ENCODE measurements around the gene METTL17. TPM values are rescaled to one million over a fixed set of nuclear protein-coding genes. Genes with fewer than 3 reads are reported as not detected.
"Not testable (repeated sequence)": the region's sequence is repeated elsewhere in the genome, so short reads cannot be mapped to it uniquely, and the experiment has no call there.

Gene METTL17
- total RNA-seq, 1 donor from 2014 or later, result 34.6 TPM

DNA sequence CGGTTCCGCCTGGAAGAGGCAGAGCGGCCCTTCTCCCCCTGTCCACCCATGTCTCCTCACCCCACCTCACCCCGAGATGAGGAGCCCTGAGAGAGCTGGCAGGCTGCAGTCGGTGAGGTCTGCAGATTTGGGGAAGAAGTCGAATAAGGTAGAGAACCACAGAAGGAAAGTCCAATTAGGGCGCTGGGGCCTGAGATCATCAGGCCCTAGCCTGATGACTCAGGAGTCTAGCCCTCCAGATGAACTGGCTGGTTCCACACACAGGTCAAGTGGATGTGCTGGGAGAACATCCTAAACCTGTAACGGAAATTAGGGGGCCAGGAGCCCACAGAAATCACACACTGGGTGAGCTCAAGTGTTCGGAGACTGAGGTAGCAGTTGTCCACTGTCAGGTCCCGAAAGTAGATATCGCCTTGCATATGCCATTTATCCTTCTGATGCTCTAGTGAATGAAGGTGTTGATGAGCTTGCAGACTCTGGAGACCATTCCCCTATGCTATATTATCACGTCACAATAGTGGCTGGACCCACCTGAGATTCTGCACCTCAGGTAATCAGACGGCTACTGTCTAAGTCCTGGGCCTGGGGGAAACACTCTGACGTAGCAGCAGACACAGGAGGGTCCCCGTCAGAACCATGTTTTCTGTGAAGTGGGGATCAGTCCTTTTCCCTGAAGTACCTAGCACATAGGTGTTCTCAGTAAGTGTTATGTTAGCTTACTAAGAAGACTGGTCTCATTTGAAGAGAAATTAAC lies 886 bp upstream of the METTL17 start:
- intact Hi-C loops (cut with DNase I), result loop anchor here (2.0 kb wide), 1 partner anchor 18 kb away; no protein-coding TSS in a partner anchor
- no peak for DNase-seq (ENCODE audit: low spot score)

DNA sequence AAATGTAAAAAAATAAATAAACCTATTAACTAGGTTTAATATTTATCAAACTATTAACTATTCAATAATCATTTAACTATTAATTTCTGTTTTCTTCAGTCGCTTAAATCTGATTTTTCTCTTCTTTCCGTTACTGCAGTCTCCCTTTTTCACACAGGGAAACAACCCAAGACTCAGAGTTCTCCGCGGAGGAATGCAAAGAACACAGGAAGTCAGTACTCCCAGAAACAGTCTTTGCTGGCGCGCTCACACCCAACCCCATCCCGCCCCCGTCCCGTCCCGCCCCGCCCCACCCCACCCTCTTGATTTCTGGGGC lies 351 bp upstream of the METTL17 start:
- intact Hi-C loops (cut with DNase I), result loop anchor here (2.0 kb wide), 1 partner anchor 19 kb away; no protein-coding TSS in a partner anchor

DNA sequence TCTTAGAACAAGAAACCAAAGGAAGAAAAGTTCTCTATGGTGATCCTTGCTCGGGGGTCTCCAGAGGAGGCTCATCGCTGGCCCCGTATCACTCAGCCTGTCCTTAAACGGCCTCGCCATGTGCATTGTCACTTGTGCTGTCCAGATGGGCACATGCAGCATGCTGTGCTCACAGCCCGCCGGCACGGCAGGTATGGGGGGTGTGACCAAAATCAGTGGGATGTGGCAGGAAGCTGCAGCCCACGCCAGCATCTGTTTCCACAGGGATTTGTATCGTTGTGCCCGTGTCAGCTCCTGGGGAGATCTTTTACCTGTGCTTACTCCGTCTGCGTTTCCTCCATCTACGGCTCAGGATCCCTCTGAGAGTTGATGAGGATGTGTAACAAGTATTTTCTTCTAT lies 6.7 kb downstream of the METTL17 start:
- intact Hi-C loops (cut with DNase I), result no loop called here
- no peak for DNase-seq (ENCODE audit: low spot score)

More for the DNA sequence above, 351 bp upstream of the METTL17 start:
- no peak for DNase-seq (ENCODE audit: low spot score)

DNA sequence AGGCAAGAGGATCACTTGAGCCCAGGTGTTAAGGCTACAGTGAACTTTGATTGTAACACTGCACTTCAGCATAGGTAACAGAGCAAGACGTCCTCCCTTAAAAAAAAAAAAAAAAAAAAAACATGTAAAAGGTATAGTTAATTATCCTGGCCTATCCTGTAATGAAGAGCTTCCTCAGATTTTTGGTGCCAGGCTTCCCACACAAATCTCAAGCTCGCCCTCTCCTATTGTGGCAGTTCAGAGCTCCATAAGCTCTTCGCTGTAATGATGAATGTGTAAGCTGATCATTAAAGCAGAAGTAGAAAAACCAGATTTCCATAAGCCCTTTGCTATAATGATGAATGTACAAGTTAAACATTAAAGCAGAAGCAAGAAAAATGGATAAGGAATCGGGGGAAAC lies 7.3 kb downstream of the METTL17 start:
- intact Hi-C loops (cut with DNase I), result no loop called here

DNA sequence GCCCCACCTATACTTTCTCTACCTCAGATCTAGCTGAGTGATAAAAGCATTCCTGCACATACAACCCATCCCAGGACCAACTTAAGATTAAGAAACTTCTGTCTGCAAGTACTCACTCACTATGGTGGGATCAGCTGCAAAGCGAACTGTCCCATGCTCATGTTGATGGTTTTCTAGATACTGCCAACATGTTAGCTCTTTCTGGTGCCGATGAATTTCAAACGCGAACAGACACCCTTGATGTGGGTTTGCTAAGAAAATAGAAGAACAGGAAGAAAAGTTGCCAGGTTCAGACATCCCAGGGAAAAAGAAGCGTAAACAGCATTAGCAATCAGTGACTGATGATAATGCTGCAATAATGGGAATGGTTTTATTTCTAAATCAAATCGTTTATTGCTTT lies 7.8 kb downstream of the METTL17 start:
- no peak for DNase-seq (ENCODE audit: low spot score)
- intact Hi-C loops (cut with DNase I), result no loop called here

More for the DNA sequence above, 7.3 kb downstream of the METTL17 start:
- no peak for DNase-seq (ENCODE audit: low spot score)

DNA sequence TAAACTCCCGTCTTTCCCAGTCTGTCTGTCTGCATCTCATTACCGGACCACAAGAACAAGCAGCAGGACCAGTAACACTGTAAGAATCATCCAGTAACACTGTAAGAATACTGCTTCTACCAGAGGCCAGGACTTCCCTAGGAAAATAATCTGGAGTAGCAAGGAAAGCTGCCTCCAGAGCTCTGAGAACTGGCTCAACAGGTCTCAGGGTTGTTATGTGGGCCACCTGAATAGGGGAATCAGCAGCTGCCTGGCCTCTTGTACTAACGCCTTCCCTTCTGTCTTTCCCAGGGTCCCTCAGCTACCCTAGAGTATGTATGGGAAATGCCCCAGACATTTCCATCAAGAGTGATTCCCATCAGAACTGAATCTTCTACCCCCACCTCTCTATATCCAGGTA lies 8.4 kb downstream of the METTL17 start:
- DNase-seq (ENCODE audit: low spot score), result no peak
- intact Hi-C loops (cut with DNase I), result no loop called here

DNA sequence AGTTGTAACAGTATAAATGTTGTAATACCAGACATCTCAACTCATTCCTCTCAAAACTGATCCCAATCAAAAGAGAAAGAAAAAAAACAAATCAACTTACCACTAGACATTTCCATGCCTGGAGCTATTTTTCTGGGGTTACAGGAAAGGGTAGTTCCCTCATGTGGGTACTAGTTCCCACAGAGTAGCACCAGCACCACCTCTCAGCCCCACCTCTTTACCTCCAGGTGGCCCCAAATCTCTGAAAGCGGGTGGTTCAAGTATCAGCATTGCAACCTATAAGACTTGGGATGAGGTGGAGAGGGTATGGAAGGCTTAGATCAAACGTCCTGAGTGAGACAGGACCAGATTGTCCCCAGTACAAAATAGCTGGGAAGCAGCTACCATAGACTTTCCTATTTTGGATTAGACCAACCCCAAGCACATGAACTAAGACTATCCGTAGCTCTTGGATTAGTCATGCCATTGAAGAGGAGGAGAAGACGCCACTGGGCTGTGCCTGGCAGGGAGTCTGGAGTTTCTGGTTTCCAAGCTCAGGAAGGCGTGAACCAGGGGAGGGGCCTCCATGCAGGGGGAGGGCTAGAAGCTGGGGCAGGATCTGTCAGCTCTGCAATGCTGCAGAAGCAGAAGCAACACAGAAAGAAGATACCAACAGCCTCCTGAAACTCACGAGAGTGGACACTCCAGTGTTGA lies 9.0 kb downstream of the METTL17 start, which contains the start of gene SLC39A2:
SLC39A2 (plus strand) TSS at position 620 of the 693 bp plus-strand sequence. CDS start 154 bp downstream, outside the sequence.
- no peak for DNase-seq (ENCODE audit: low spot score)
- intact Hi-C loops (cut with DNase I), result no loop called here

DNA sequence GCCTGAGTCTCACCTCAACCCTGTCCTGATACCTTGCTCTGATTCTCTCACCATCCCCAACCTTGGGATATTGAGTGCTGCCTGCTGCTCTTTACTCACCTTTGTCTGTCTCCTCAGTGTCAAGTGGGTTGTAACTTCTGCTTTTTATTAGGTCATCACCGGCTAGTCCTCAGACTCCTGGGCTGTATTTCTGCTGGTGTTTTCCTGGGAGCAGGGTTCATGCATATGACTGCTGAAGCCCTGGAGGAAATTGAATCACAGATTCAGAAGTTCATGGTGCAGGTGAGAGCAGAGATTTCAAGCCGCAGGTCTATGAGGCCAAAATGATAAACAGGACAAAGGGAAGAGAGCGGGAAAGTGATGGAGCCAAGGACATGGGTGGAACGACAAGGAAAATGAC lies 9.8 kb downstream of the METTL17 start:
- DNase-seq (ENCODE audit: low spot score), result no peak
- intact Hi-C loops (cut with DNase I), result no loop called here

DNA sequence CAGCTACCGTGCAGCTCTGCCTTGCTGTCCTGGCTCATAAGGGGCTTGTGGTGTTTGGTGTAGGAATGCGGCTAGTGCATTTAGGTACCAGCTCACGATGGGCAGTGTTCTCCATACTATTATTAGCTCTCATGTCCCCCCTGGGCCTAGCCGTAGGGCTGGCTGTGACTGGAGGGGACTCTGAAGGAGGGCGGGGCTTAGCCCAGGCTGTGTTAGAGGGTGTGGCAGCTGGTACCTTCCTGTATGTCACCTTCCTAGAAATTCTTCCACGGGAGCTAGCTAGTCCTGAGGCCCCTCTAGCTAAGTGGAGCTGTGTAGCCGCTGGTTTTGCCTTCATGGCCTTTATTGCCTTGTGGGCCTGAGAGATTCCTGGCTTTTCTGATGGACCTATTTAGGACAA lies 11.4 kb downstream of the METTL17 start:
- intact Hi-C loops (cut with DNase I), result no loop called here

DNA sequence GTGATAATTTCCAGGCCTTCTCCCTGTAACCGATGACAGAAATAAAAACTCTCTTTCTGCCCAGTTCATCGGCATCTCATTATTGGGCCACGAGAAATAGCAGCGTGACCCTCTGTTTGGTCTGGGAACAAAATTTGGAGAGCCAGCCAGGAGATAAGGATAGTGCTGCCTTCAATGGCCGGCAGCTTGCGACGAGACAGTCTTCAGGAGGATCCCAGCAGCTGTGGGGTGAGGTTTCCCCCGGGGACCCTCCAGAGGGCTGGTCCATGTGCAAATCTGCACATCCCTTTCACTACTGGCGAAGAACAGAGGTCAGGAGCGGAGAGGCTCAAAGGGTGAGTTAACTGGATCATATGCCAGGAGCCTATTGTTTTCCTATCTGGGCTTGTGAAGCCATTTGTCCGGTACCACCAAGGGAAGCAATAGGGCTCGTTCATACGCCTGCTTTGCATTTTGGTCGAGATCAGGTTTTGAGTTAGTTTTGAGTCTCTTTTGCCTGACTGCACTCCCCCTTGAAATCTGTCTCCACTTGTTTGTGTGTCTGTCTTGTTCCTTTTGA lies 14.1 kb downstream of the METTL17 start:
- no peak for DNase-seq (ENCODE audit: low spot score)
- intact Hi-C loops (cut with DNase I), result loop anchor here (1.0 kb wide), 1 partner anchor 33 kb away; no protein-coding TSS in a partner anchor

More for the DNA sequence above, 11.4 kb downstream of the METTL17 start:
- DNase-seq (ENCODE audit: low spot score), result no peak

DNA sequence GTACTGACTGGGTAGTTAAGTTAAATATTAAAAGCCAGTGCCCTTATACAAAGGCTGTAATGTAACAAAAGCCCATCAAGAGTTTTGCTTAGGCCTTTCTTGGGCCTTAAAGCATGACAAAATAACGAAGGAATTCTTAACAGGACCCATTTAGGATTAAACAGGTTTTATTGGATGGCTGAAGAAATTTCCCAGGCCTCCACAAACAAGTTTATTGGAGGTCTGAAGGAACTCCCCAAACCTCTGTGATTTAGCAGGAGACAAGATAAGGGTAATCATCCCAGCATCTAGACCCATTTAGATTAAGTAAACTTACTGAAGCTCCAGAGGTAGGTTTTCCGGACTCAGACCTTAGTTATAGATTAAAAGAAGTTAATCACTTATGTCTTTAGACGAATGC lies 19.9 kb downstream of the METTL17 start:
- intact Hi-C loops (cut with DNase I); DNase-seq (ENCODE audit: low spot score): not testable (repeated sequence)

DNA sequence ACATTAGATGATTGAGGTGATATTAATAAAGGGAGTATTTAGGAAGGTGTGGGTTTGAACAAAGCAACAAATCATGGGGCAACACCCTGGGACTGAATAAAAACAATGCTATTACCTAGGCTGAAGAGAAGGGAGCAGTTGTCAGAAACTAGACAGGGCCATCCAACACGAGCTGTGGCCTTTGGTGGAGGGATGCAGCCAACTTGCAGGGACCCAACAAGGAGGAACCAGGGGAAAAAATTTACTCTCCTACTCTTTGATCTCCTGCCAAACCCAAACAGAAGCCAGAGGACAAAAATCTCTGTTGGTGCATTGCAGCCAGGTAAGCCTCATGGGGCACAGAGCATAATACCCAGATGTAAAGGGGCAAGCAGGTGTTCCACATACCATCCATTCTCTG lies 21.4 kb downstream of the METTL17 start:
- no peak for DNase-seq (ENCODE audit: low spot score)
- intact Hi-C loops (cut with DNase I), result no loop called here

DNA sequence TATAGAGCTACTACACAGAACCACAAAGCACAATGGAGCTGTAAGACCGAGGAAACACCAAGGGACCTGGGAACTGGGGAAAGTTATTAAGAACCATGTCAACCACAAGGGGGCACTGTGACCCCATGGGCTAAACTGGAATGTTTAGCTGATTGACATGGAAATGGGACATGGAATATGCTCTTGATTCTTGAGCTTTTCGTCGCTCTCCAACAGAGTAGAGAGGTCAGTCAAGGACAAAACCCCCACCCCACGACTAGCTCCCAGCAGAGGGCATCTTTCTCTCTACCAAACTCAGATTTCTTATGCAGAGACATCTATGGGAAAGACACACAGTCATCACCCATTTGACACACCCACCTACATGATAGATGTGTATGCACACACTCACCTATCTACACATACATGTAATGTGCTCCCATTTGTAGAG lies 25.0 kb downstream of the METTL17 start:
- intact Hi-C loops (cut with DNase I), result loop anchor here (1.0 to 5.0 kb wide), 2 partner anchors 26 to 78 kb away; no protein-coding TSS in a partner anchor
- peak; percentile 83 for DNase-seq (ENCODE audit: low spot score)

DNA sequence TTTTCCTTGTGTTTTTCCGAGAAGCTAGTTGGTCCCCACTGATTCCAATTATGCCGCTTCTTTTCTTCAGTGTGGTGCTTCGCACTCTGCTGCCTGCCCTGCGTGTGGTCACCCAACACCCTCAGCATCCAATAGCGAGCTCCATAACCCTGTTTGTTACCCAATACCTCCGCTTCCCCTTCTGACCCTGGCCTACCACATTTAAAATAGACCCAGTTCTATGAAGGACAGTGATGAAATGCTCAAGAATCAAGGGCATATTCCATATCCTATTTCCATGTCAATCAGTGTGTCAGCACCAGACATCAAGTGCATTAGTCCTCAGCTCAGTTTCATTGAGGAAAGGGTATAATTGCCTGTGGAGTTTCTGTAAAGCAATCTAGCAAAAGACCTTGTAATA lies 25.5 kb downstream of the METTL17 start:
- DNase-seq (ENCODE audit: low spot score), result no peak
- intact Hi-C loops (cut with DNase I), result loop anchor here (5.0 kb wide), 1 partner anchor 77 kb away; no protein-coding TSS in a partner anchor

DNA sequence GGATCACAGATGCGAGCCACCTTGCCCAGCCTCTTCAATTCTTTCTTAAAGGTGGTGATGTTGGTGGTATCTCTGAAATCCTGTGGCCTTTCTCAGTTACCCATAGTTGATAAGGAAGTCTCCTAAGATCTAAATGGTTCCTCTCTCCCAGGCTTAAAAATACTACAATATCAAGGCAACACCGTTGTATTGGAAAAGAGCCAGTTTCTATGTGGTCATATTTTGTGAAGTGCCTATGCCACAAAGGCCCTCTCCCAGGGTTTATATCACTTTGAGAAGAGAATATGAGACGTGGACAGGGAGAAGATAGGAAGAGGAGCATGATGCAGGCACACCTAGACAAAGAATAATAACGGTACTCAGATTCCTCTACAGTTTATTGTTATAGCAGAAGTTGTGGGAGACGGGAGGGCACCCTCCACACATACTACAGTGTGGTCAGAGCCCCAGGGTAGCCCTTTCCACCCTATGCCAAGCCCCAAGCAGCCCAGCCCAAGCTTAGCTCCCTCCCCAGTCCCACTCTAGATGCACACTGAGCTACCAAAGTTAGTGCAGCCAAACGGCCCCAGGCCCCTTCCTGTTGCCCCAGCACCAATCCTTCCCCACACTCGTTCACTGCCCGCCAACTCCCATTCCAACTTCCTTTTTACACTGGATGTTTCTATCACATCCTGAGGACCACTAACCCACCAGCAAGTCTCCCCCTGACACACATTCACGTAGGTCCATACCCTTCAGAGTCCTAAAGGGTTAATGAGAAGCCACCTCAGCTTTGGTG lies 26.8 kb downstream of the METTL17 start:
- intact Hi-C loops (cut with DNase I), result loop anchor here (5.0 kb wide), 1 partner anchor 76 kb away; no protein-coding TSS in a partner anchor

DNA sequence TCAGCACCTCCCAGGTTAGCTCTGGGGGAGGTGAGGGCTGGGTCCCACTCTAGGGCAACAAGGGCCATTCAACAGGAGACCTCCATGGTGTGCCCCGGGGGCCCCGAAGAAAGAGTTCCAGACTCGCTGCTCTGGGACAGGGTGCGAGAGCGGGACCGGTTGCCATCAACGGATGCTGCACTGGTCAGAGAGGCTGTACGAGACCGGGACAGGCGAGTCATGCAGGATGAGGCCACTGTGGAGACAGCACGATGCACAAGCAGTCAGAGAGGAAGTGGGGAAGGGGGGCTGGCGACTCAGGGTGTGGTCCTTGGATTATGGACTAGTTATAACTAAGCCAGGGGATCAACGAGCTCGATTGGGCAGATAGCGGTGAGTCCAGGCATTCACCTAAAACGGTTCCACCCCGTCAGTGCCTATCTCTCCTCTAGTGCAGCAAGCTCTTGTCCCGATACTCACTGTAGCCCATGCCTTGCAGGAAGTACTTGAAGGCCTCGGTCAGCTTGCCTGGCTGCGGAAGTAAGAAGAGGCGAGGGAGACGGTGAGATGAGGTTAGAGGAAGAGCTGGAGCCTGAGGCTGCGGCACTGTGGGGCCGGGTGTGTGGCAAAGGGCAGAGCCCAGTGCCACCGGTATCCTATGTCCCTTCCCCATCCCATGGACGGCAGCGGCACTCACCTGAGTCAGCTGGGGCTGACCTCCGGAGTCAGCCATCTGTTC lies 27.9 kb downstream of the METTL17 start:
- DNase-seq (ENCODE audit: low spot score), result no peak
- intact Hi-C loops (cut with DNase I), result loop anchor here (5.0 kb wide), 1 partner anchor 75 kb away; no protein-coding TSS in a partner anchor

More for the DNA sequence above, 26.8 kb downstream of the METTL17 start:
- no peak for DNase-seq (ENCODE audit: low spot score)

DNA sequence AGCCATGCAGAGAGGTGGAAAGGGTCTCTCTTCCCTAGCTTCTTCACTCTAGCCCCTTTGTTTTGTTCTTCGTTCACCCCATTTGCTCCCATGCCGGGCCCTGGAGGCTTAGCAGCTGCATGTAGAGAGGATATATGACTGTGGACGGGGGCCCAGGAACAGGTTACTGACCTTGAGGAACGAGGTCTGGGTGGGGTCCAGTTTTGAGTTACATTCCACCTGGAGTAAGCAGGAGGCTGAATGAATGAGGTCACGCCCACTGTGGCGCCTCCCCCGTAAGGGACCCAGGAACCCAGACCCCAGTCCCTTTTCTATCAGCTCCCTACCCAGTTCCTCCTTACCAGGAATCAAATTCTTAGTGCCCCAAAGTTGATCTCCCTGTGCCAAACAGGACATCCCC lies 28.5 kb downstream of the METTL17 start:
- intact Hi-C loops (cut with DNase I), result loop anchor here (5.0 kb wide), 1 partner anchor 74 kb away; no protein-coding TSS in a partner anchor
- DNase-seq (ENCODE audit: low spot score), result no peak

DNA sequence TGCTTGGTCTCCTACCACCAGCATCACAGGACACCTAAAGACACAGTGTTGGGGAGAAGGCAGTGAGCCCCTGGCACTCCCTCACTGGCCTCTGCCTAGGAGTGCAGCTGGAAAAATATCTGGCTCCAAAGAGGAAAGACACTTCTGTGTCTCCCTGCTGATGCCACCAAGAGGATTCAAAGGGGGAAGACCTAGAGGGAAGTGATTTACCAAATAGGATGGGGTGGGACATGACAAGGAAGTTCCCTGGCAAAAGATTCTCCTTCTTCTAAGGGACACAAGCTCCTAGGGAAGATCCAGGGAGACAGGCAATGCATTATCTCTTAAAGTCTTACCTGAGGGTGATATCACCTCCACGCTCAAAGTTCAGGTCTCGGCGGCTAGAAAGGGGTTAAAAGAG lies 29.0 kb downstream of the METTL17 start:
- no peak for DNase-seq (ENCODE audit: low spot score)
- intact Hi-C loops (cut with DNase I), result loop anchor here (5.0 kb wide), 1 partner anchor 74 kb away; no protein-coding TSS in a partner anchor

DNA sequence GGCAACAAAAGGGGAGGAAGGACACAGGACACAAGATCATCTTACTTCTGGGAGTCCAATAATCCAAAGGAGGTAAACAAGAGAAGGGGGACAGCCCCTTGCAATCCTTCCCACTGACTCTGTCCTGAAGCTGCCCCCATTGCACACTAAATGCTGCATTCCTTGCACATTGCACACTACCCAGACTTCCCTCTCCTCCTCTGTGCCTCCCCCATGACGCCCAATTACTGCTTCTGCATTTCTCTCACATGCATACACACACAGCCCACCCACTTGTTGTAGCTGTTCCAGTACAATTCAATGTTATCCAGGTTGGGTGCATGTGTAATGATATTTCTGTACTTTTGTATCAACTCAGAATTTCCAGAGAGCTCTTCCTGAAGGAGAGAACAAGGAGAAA lies 29.6 kb downstream of the METTL17 start:
- intact Hi-C loops (cut with DNase I), result loop anchor here (5.0 kb wide), 1 partner anchor 73 kb away; no protein-coding TSS in a partner anchor
- no peak for DNase-seq (ENCODE audit: low spot score)
